ENCODE measurements around the gene LYRM4.

Gene LYRM4

GRCh38 chr6:5302995-5303622, 42.4 kb upstream of the LYRM4 start:
- H3K27ac ChIP-seq (ENCODE audit: extremely low read depth, low read depth, low read length): no peak overlapping the region
- no peaks in the 10 kb centered on the region for H3K36me3 ChIP-seq (ENCODE audit: control insufficient read depth in 2 of 2, insufficient read depth in 1 of 2, low read length in 2 of 2)
- TF ChIP-seq CTCF (tag by site-specific recombination; IDR thresholded peaks at IDR 0.05) (peak; percentile 76; the same call in 1 of the 2 replicates), ZNF645 (tag by site-specific recombination; IDR thresholded peaks at IDR 0.05) (no peak), ZNF558 (tag by site-specific recombination; IDR thresholded peaks at IDR 0.05) (no peak), ZEB2 (tag by site-specific recombination; IDR thresholded peaks at IDR 0.05) (peak; percentile 47; the same call in 1 of the 2 replicates), ZNF654 (tag by site-specific recombination; IDR thresholded peaks at IDR 0.05; ENCODE audit: low read depth) (peak; percentile 47), ZNF530 (tag by site-specific recombination; IDR thresholded peaks at IDR 0.05; ENCODE audit: low read depth) (no peak), KLF16 (tag by site-specific recombination; IDR thresholded peaks at IDR 0.05) (no peak), MZF1 (tag by site-specific recombination; IDR thresholded peaks at IDR 0.05; ENCODE audit: borderline replicate concordance) (no peak), ZBTB8A (tag by site-specific recombination; IDR thresholded peaks at IDR 0.05) (0 out of 2 replicates have a peak, but pooled peaks have one; percentile 29), ZNF274 (IDR thresholded peaks at IDR 0.05; ENCODE audit: low read length) (no peak), ZNF274 (tag by site-specific recombination; IDR thresholded peaks at IDR 0.05; ENCODE audit: borderline replicate concordance) (no peak), GLIS1 (tag by site-specific recombination; IDR thresholded peaks at IDR 0.05) (peak; percentile 53), ZNF548 (tag by site-specific recombination; IDR thresholded peaks at IDR 0.05) (no peak), ZSCAN30 (tag by site-specific recombination; IDR thresholded peaks at IDR 0.05) (no peak), GLI4 (tag by site-specific recombination; IDR thresholded peaks at IDR 0.05) (no peak), ZNF146 (tag by site-specific recombination; IDR thresholded peaks at IDR 0.05) (no peak), ZNF549 (tag by site-specific recombination; IDR thresholded peaks at IDR 0.05) (no peak), ZBTB21 (tag by site-specific recombination; IDR thresholded peaks at IDR 0.05) (no peak), ZNF777 (tag by site-specific recombination; IDR thresholded peaks at IDR 0.05; ENCODE audit: borderline replicate concordance) (no peak), SETDB1 (IDR thresholded peaks at IDR 0.05; ENCODE audit: insufficient read length, low read length) (no peak), ZNF521 (tag by site-specific recombination; IDR thresholded peaks at IDR 0.05) (no peak), FEZF1 (tag by site-specific recombination; IDR thresholded peaks at IDR 0.05) (no peak; the same call in 1 of the 2 replicates), ZNF600 (tag by site-specific recombination; IDR thresholded peaks at IDR 0.05) (no peak), ZNF529 (tag by site-specific recombination; IDR thresholded peaks at IDR 0.05; ENCODE audit: insufficient replicate concordance) (no peak), INSM2 (tag by site-specific recombination; IDR thresholded peaks at IDR 0.05) (no peak)
- TF ChIP-seq, protein P1, sequence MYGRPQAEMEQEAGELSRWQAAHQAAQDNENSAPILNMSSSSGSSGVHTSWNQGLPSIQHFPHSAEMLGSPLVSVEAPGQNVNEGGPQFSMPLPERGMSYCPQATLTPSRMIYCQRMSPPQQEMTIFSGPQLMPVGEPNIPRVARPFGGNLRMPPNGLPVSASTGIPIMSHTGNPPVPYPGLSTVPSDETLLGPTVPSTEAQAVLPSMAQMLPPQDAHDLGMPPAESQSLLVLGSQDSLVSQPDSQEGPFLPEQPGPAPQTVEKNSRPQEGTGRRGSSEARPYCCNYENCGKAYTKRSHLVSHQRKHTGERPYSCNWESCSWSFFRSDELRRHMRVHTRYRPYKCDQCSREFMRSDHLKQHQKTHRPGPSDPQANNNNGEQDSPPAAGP (tag by site-specific recombination; IDR thresholded peaks at IDR 0.05): no peak
- TF ChIP-seq, protein P2, sequence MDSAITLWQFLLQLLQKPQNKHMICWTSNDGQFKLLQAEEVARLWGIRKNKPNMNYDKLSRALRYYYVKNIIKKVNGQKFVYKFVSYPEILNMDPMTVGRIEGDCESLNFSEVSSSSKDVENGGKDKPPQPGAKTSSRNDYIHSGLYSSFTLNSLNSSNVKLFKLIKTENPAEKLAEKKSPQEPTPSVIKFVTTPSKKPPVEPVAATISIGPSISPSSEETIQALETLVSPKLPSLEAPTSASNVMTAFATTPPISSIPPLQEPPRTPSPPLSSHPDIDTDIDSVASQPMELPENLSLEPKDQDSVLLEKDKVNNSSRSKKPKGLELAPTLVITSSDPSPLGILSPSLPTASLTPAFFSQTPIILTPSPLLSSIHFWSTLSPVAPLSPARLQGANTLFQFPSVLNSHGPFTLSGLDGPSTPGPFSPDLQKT (IDR thresholded peaks at IDR 0.05; ENCODE audit: borderline replicate concordance, low read depth, low read length): no peak
- ChIA-PET POLR2A (no interaction called here), CTCF (interaction anchor here (0.6 to 5.1 kb wide), 29 partner anchors 9 to 283 kb away, joined by 3 to 30 read pairs (median 4); no protein-coding TSS in a partner anchor)
- H3K4me3 ChIP-seq (ENCODE audit: low read depth, low read length): no peak overlapping the region
- peaks cover 17% of the 10 kb centered on the region for H3K4me1 ChIP-seq (ENCODE audit: control insufficient read depth, insufficient read depth, low read length)
- H3K9me3 ChIP-seq (ENCODE audit: control insufficient read depth, insufficient read depth, low read depth, low read length): no peaks in the 10 kb centered on the region

All from HEK293 (cell line).